Stimulated activated CD8-positive, alpha-beta memory T cell treated with anti-CD3 and anti-CD28 coated beads, Interleukin-7, amount 100 ng/mL, for 1 hour (primary cell): ENCODE data around the gene PRDX2.
A peak's percentile ranks its signal among the peaks of the same experiment; 100 is the strongest.
"Not testable (repeated sequence)": the region's sequence is repeated elsewhere in the genome, so short reads cannot be mapped to it uniquely, and the experiment has no call there.

ENCODE experiments used
- DNase-seq, 2 donors: peaks; one replicate each; pipeline ENCODE4 v3.0.0-alpha.2; 2020; ENCODE audit warnings: low read depth in 2 of 2

Gene PRDX2

DNA sequence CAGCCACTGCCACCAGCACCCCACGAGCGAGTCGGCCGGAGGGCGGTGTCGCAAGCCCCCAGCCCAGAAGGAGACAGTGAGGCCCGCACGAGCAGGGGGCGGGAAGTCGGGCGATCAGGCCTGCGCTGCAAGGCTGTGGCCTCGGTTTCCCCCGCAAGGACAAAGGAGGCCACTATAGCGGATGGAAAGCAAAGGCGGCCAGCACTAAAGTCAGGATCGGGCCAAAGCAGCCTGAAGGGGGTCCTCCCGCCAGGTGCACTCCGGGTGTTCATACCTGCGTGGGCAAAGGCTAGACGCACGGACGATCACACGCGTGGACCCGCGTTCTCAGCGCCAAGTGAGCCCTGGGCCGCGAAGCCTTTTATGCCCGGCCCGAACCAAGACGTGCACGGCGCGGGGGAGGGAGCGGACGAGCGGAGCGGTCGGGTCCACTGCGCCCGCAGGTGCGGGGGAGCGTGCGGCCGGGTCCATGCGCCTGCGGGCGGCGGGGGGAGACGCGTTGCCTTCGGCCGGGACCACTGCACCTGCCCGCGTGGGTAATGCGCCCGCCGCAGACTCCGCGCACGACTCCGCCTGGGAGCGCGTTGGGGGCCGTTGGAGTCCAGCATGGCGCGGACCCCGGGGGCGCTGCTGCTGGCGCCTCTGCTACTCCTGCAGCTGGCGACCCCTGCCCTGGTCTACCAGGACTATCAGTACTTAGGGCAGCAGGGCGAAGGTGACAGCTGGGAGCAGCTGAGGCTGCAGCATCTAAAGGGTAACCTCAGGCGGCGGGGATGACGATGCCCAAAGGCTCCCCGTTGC, at the start of gene PRDX2, which contains the start of gene THSD8:
PRDX2 (minus strand) TSS at position 335 of the 801 bp plus-strand sequence. CDS start 539 bp downstream, outside the sequence.
THSD8 (plus strand) TSS at position 604 of the 801 bp plus-strand sequence; CDS start at position 607, 3 bp downstream.
- DNase-seq = no peak

- peak; percentile 65 to 71 for DNase-seq
Measured at GRCh38 chr19:12847159-12848139, 45.8 kb upstream of the PRDX2 start.

- not testable (repeated sequence) for DNase-seq
Measured at GRCh38 chr19:12846613-12847012, 45.0 kb upstream of the PRDX2 start.

DNA sequence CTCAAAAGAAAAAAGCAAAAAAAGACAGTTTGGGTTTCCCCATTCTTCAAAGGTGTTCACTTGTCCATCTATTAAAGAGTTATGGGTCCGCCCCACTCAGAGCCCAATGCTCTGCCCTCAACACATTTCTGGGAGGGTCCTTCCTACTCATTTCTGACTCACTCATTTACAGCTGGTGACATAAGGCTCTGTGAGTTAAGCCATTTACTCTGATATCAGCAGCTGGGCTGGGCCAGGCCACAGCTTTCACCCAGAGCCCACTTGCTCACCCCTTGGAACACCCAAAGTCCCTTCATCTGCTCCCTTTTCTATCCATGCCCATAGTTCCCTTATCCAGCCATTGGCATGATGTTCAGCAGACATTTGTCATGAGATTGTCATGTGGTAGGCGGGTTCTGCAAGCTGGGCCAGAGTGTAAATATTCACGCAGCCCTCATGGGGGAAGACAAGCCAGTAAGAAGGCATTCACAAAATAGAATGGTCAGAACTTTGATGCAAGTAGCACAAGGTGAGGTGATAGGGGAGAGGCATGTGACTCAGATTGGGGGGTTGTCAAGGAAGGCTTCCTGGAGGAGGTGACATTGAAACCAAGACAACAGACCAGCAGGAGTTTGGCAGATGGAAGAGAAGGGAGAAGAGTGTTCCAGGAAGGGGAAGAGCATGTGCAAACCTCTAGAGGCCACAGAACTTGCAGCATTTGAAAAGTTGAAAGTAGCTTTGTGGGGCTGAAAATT, 42.6 kb upstream of the PRDX2 start:
- no peak for DNase-seq

DNA sequence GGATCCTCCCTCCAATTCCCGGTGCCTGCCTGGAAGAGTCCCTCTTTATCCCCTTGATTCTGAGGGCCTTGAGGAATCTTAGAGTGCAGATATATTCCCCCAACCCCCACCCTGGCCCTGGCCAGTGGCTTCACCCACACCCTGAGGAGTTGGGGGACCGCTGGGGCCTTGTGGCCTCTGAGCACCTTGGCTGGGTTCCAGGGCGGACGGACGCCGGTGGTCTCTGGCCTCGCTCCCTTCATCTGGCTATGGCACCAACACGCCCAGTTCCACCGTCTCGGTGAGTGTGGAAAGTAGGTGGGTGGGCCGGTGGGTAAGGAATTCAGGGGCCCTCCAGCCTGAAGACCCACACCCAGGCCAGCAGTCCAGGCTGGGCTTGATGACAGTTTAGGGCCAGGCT, 41.7 kb upstream of the PRDX2 start:
- no peak for DNase-seq

- no peak for DNase-seq
Measured at GRCh38 chr19:12842511-12842910, 40.9 kb upstream of the PRDX2 start.

DNA sequence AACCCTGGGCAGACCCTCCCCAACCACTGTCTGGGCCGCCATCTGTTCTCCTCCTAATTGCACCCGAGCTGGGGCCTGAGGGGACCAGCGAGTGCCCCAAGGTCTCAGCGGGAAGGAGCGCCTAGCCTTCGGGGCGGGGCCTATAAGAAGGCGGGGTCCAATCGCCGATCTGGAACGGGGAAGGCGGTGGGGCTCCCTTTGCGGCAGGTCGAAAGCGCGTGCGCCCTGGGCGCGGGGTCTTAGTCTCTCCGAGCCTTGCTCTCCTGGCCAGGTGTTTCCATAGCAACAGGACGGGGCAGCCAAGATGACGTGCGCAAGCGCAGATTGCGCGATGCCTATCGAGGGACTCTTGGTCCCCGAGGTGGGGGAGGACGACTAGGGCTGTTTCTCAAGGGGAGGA, 39.5 kb upstream of the PRDX2 start:
- no peak for DNase-seq

- DNase-seq = no peak
Measured at GRCh38 chr19:12840091-12841079, 38.8 kb upstream of the PRDX2 start.

DNA sequence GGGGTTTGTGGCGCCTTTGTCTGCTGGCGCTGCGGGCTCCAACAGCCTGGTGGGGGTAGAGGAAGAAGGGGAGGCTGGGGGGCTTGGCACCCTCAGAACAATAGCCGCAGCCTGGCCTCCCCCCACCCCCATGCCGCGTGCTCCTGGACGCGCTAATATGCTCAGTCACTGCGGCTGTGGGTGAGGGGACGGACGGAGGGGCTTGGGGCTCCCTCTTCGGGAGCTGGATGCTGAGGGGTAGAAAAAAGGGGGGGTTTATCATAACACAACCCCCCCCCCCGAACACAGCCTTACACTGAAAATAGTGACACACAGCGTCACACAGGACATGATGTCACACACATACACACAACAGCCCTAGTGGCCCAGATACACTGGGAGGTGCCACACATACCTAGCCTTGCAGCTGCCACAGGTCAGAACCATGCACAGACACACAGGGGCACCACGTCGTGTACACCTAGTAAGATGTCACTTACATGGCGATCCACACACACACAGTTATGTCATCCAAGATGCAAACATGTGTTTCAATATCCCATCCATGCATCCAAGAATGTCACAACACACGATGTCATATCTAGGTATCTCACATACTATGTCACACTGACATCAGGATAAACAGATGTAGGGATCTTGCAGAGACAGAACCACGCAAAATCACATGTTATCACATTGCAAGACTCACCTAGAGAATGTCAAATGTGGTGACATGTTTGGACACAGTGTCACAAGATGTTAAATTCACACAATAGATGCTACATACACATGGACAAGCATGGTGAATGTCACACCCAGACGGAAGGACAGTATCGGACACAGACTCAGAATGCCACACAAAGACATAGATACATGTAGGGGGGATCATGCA, 37.5 kb upstream of the PRDX2 start:
- DNase-seq = no peak

DNA sequence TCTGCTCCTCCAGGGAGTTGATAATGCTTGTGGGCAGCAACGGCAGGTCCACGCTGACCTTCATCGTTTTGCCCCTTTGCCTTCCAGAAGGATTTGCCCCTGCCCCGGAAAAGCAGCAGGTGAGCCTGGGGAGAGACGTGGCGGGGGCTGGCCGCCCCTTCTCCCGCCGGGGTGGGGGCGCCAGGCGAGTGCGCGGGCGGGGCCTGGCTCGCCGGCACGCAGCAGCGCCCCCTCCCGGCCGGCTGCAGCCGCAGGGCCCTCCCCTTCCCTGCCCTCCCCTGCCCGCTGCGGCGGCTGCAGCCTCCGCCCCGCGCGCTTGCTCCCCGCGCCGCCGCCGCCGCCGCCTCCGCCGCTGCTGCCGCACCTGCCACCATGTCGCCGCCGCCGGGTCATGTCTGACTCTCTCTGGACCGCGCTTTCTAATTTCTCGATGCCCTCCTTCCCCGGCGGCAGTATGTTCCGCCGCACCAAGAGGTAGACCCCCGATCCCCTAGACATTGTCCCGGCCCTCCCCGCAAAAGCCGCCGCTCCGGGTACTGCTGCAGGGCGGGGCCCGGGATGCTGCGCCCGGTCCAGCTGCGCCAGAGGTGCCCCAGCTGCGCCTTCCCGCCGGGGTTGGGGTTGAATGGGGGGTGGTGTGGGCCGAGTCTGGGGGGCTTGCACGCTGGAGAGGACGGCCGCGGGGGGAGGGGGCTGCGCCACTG, 36.7 kb upstream of the PRDX2 start, which contains the start of gene MAST1:
MAST1 (plus strand) TSS at position 334 of the 704 bp plus-strand sequence; CDS start at position 392, 58 bp downstream.
- no peak for DNase-seq

GRCh38 chr19:12837225-12837624, 35.6 kb upstream of the PRDX2 start:
- DNase-seq = no peak

- DNase-seq = no peak
Measured at GRCh38 chr19:12836529-12836863, 34.9 kb upstream of the PRDX2 start.

DNA sequence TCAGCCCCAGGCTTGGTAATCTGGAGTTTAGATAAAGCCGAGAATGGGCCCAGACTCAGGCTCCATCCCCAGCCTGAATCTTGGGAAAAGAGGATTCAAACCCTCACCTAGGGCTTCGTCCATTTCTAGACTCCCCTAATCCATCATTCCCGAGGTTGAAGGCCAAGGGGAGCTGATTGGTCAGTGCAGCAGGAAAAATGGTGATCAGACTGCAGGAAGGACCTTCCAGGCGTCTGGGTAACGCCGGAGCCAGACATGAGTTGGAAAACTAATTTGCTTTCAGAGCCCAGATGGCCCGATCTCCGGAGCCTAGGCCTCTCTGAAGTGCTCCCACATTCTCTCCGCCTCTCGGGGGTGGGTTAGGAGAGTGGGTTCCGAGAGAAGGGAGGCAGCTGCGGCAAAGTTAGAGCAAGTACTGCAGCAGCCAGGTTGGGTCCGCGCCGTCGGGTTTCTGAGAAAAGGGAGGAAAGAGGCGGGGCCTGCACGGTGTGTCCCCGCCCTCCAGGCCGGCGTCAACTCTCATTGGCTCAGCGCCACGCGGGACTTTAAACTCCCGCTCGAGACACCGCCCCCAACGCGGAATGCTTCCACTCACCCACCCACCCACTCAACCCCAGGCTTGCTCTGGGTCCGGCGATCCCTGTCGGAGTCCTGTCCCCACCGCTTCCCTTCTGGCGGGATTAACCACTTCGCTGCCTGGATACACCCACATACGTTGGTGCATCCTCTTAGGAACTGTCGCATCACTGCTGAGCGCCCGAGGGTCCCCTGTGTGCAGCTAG, 33.6 kb upstream of the PRDX2 start:
- DNase-seq = no peak

DNA sequence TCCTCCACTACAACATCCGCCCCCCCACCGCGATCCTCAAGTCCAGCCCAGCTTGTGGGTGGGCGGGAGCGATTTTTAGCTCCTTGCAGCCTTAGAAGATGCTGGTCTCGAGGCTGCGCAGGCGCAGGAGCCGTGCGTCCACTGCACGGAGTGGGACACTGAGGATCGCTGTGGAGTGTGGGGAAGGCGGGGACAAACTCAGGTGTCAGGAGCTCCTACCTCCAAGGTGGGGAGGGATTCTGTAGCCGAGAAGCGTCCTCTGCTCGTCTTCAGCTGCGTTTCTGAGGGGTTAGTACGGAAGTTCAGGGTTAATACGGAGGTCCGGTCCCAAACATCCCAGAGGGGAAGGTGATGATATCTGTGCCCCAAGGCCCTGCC, 33.0 kb upstream of the PRDX2 start, which contains the start of gene RTBDN:
RTBDN (minus strand) TSS at position 14 of the 378 bp plus-strand sequence. CDS start 4,600 bp downstream, outside the sequence.
- DNase-seq = no peak

GRCh38 chr19:12833738-12834565, 32.4 kb upstream of the PRDX2 start:
- DNase-seq = no peak

- no peak for DNase-seq
Measured at GRCh38 chr19:12833418-12833737, 31.8 kb upstream of the PRDX2 start.

DNA sequence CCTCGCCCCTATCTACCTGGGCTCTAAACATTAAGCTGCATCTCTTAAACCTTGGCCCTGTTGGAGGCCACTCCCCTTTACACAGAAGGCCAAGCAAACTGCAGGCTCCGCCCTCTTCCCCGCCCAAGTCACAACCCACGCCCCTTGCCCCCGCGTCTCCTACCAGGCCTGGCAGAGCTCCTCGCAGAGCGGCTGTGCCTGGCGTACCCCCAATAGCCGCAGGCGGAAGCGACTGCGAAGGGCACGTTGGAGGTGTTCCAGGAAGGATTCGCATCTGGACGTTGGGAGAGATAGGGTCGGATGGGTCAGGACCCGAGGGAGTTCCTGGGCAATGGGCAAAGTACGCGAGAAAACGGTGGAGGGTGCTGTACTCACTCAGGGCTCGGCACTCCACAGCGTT, 26.9 kb upstream of the PRDX2 start:
- no peak for DNase-seq
